Measurements from ENCODE around the gene MEI4. TPM values are rescaled to one million over a fixed set of nuclear protein-coding genes. Genes with fewer than 3 reads are reported as not detected.

The MEI4 gene
- total RNA-seq, 1 donor from 2014 or later: 0.82 TPM

DNA sequence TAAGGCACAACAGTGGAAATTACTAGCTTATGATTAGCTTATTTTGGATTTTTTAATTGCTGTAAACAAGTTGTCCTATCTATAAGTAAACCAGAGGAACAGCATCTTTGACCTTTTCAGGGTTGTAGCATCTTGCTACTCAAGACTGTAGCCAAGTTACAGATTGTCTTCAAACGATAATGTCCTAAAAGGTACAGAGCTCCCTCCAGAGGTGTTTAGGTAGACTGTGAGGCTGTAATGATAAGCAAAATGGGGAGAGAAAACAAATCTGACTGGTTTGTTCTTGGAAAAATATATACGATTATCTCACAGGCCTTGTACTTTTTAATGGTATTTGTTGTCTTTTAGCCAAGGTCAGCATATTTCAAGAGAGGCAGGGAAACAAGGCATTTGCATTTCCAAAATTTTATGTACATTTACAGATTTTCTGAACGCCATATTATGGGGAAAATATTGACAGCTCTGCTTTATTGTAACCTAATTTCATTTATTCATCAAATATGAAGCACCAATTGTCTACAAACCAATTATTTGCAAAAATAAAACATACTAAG, 273.4 kb downstream of the MEI4 start:
- FAIRE-seq: no peak

DNA sequence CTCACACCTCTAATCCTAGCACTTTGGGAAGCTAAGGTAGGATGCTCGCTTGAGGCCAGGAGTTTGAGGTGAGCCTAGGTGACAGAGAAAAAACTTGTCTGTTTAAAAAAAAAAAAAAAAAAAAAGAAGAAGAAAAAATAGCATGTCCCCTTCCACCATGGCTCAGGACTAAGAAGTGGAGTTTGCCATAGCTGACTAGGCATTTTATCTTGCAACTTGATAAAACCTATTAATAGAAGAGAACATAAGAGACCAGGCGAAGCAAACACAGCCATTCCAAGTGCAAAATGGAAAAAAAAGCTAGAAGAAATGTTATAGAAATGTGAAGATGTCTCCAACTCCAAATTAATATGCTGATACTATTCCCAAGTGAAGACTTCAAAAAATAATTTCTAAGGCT, 277.5 kb downstream of the MEI4 start:
- DNase-seq (ENCODE audit: low spot score in 2 of 2) (no peak), FAIRE-seq (no peak)

More for the DNA sequence above, 273.4 kb downstream of the MEI4 start:
- DNase-seq (ENCODE audit: low spot score in 2 of 2): no peak

DNA sequence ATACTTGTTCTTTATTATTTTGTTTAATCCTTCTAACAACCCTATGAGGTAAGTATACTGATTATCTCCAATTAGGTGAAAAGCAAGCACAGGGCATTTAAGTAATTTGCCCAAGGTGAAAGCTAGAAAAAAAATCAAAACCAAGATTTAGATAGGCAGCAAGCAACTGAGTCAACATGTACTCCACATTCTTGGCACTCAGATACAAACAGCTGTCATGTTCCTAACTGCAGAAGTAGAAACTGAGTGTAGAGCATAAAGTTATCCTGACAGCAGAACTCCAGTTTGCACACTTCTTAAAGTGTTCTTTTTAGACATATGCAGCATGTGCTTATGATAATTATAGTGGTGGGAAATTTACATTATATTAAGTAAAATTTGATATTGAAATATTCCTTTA, 278.1 kb downstream of the MEI4 start:
- no peak for DNase-seq (ENCODE audit: low spot score in 2 of 2)
- no peak for FAIRE-seq

DNA sequence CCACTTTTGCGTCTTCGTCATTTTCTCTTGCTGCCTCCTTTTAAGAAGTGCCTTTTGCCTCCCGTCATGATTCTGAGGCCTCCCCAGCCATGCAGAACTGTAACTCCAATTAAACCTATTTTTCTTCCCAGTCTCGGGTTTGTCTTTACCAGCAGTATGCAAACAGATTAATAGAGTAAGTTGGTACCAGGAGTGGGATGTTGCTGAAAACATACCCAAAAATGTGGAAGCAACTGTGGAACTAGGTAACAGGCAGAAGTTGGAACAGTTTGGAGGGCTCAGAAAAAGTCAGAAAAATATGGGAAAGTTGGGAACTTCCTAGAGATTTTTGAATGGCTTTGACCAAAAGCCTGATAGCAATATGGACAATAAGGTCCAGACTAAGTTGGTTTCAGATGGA, 309.2 kb downstream of the MEI4 start:
- DNase-seq (ENCODE audit: low spot score in 2 of 2) (no peak), FAIRE-seq (no peak)

- no peak for DNase-seq (ENCODE audit: low spot score in 2 of 2)
- FAIRE-seq: peak; percentile 98
Observed at GRCh38 chr6:77965449-77965848, 312.6 kb downstream of the MEI4 start.

- FAIRE-seq: peak; percentile 58
- no peak for DNase-seq (ENCODE audit: low spot score in 2 of 2)
Observed at GRCh38 chr6:77972334-77972733, 319.5 kb downstream of the MEI4 start.

Other genes starting within 250 kb of the MEI4 start
- gene HTR1B, start 189.5 kb upstream of the MEI4 start, total RNA-seq: 5.3 TPM